Activated T-helper 1 cell treated with anti-CD3 and anti-CD28 coated beads, Interleukin-12 subunit alpha, Interleukin-12 subunit beta, Interleukin-2, Interleukin-4 antibody, amounts not matched to agents 30 ng/mL and 10 ng/mL and 1 ng/mL, durations not matched to agents 14 hours and 24 hours and 36 hours (primary cell): Measurements from ENCODE around the gene PRKG1. TPM values are rescaled to one million over a fixed set of nuclear protein-coding genes. Genes with fewer than 3 reads are reported as not detected.
"Not testable (repeated sequence)": the region's sequence is repeated elsewhere in the genome, so short reads cannot be mapped to it uniquely, and the experiment has no call there.

Experiments used
- DNase-seq: peaks from one replicate; pipeline ENCODE4 v3.0.0; 2021; ENCODE audit warnings: low spot score
- H3K27ac Mint-ChIP-seq: one replicate; pipeline ENCODE4 v1.8.0; 2021; ENCODE audit warnings: mild to moderate bottlenecking, mixed read lengths
- H3K27me3 Mint-ChIP-seq: one replicate; pipeline ENCODE4 v1.8.0; 2022; ENCODE audit warnings: mild to moderate bottlenecking, moderate library complexity, mixed read lengths; ENCODE audit not compliant: insufficient read depth
- H3K36me3 Mint-ChIP-seq: one replicate; pipeline ENCODE4 v1.8.0; 2021; ENCODE audit warnings: low read depth, mixed read lengths
- H3K4me1 Mint-ChIP-seq: one replicate; pipeline ENCODE4 v1.8.0; 2021; ENCODE audit warnings: low read depth, mixed read lengths
- H3K4me3 Mint-ChIP-seq: one replicate; pipeline ENCODE4 v1.8.0; 2021; ENCODE audit warnings: mild to moderate bottlenecking, moderate library complexity, mixed read lengths
- H3K9me3 Mint-ChIP-seq: one replicate; pipeline ENCODE4 v1.8.0; 2021; ENCODE audit warnings: mixed read lengths
- intact Hi-C: fragments of 100-400 bp; cut with micrococcal nuclease; formaldehyde crosslinking; loops from one replicate; pipeline ENCODE4 v1.15.1; 2024
- total RNA-seq: library from RNA; stranded (reverse); gene quantifications from 2 replicates; pipeline ENCODE4 v1.2.3, GENCODE V29; 2022

Gene PRKG1
- total RNA-seq, 1 donor from 2014 or later, result not detected

DNA sequence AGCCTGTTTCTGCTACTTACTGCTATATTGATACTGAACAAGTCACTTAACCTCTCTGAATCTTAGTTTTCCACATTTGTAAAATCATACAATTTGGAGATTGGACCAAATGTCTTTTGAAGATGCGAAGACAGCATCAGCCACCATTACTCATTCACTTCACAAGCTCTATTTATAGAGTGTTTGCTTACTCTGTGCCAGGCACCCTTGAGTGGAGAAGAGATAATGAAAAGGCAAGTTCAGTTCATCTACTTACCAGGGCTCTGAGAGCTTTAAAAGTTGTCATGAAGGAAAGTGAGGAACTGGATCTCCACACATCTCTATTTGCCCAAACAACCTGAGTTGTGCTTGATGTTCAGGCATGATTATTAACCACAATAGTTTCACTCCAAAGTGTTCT, 347.6 kb downstream of the PRKG1 start:
- intact Hi-C loops, result loop anchor here (2.0 kb wide), 1 partner anchor 411 kb away; no protein-coding TSS in a partner anchor
- no peaks in the 10 kb centered on the region for H3K9me3 Mint-ChIP-seq

DNA sequence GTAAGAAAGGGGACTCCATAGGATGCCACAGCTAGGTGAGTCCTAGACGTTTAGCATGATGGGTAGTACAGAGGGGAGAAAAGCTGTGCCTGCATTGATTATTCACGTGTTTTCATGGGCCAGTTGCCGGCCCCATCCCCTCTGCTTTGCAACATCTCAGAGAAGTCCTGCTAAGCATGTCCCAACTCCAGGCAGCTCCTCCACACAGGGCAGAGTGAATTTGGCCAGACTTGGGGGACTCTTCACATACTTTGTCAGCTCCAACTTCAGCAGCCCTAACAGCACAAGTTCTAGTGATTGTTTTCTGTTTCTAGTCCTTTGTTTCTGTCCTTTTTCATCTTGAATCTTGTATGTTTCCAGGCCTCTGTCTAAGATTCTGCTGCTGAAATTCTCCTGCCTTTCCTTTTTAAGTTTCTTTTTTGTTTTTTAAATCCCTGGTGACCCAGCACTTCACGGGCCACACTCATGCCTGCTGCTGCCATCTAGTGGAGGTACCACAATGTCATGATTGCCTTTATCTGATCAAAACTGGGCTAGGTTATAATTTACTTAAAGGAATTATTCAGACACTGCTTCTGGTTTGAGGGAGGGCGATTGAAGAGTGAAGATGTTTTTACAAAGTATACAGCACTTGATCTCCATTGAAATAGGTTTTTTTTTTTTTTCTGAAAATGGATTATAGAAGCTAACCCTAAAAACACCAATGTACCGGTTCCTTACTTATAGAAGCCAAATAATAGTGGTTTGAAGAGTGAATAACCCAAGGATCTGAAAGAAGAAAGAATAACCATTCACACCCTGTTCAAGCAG, 348.2 kb downstream of the PRKG1 start:
- Mint-ChIP-seq H3K27me3 (peaks cover 8% of the 10 kb centered on the region), H3K36me3 (no peaks in the 10 kb centered on the region), H3K27ac (no peak overlapping the region), H3K4me1 (no peaks in the 10 kb centered on the region), H3K9me3 (no peaks in the 10 kb centered on the region), H3K4me3 (no peak overlapping the region)
- DNase-seq, result peak; percentile 3
- intact Hi-C loops, result loop anchor here (2.0 kb wide), 1 partner anchor 412 kb away; no protein-coding TSS in a partner anchor

More for the DNA sequence above, 347.6 kb downstream of the PRKG1 start:
- no peaks in the 10 kb centered on the region for H3K36me3 Mint-ChIP-seq
- no peaks in the 10 kb centered on the region for H3K4me1 Mint-ChIP-seq
- peaks cover 8% of the 10 kb centered on the region for H3K27me3 Mint-ChIP-seq
- no peak overlapping the region for H3K4me3 Mint-ChIP-seq
- H3K27ac Mint-ChIP-seq, result no peak overlapping the region
- no peak for DNase-seq

DNA sequence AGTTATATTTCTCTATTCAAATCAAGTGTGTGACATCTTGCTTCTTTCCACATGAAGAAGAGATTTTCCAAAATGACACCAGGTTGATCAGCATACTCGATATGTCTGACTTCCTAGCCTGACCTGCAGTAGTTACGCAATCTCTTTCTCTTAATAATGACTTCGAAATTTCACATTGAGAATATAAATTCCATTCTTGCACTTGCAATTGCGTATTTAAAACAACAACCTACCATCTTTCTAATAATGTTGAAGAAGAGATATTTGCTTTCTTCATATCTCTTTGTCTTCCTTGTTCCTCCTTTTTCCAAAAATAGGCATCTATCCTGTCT, 348.8 kb downstream of the PRKG1 start:
- Mint-ChIP-seq H3K4me1 (no peaks in the 10 kb centered on the region), H3K4me3 (no peak overlapping the region), H3K27me3 (peaks cover 8% of the 10 kb centered on the region), H3K36me3 (no peaks in the 10 kb centered on the region), H3K27ac (no peak overlapping the region), H3K9me3 (no peaks in the 10 kb centered on the region)
- intact Hi-C loops, result loop anchor here (2.0 kb wide), 1 partner anchor 412 kb away; no protein-coding TSS in a partner anchor
- no peak for DNase-seq

DNA sequence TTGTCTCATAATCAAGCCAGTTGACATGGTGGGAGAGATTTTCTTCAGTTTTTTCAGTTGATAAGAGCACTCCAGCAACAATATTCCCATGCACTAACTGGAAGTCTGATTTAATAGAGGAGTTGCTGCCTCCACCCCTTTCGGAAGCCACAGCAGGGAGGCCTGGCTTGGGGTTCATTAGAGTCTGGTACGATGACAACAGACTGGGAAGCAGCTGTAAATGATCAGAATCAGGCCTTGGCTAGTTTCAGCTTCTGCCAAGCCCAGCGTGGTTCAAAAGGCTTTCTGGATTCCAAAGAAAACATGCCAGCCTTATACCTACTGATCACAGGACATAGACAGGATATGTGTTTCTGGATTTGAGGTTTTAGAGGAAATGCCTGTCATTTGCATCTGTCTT, 351.1 kb downstream of the PRKG1 start:
- Mint-ChIP-seq H3K36me3 (no peaks in the 10 kb centered on the region), H3K27ac (no peak overlapping the region), H3K4me1 (no peaks in the 10 kb centered on the region), H3K4me3 (no peak overlapping the region), H3K27me3 (peaks cover 10% of the 10 kb centered on the region), H3K9me3 (no peaks in the 10 kb centered on the region)
- no peak for DNase-seq
- intact Hi-C loops, result no loop called here

DNA sequence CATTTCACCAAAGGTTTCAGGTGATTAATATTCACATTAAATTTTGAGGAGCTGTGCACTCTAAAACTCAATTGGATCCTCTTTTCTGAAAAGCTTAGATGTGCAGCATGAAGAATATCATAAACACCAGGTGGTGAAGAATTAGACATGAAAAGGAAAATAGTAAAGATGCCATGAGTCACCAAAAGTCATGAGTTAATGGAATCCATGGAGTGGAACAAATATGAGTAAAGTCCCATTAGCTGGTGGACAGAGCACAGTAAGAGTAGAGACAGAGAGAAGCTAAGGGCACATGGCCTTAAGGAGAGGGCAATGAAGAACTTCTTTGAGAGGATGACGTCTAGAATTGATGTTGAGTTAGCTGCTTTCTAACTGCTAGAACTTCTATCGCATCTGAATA, 353.5 kb downstream of the PRKG1 start:
- Mint-ChIP-seq H3K36me3 (no peaks in the 10 kb centered on the region), H3K9me3 (no peaks in the 10 kb centered on the region), H3K4me1 (no peaks in the 10 kb centered on the region), H3K4me3 (no peak overlapping the region), H3K27me3 (peaks cover 5% of the 10 kb centered on the region), H3K27ac (no peak overlapping the region)
- DNase-seq, result no peak
- intact Hi-C loops, result no loop called here

DNA sequence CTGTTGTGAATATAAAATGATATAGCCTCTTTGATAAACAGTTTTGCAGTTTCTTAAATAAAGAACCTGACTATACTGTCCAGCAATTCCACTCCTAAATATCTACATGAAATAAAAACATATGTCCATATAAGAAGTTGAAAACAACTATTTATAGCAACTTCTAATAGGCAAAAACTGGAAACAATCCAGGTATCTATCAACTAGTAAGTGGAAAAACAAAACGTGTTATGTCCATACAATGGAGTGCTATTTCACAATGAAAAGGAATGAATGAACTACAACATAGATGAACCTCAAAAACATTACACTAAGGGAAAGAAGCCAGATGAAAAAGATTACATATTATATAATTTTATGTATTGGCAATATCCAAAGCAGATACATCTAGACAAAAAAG, 356.2 kb downstream of the PRKG1 start:
- no peaks in the 10 kb centered on the region for H3K9me3 Mint-ChIP-seq
- DNase-seq, result no peak
- intact Hi-C loops, result no loop called here
- no peak overlapping the region for H3K4me3 Mint-ChIP-seq
- no peaks in the 10 kb centered on the region for H3K4me1 Mint-ChIP-seq
- H3K27ac Mint-ChIP-seq, result no peak overlapping the region
- H3K36me3 Mint-ChIP-seq, result no peaks in the 10 kb centered on the region
- H3K27me3 Mint-ChIP-seq, result peaks cover 5% of the 10 kb centered on the region

DNA sequence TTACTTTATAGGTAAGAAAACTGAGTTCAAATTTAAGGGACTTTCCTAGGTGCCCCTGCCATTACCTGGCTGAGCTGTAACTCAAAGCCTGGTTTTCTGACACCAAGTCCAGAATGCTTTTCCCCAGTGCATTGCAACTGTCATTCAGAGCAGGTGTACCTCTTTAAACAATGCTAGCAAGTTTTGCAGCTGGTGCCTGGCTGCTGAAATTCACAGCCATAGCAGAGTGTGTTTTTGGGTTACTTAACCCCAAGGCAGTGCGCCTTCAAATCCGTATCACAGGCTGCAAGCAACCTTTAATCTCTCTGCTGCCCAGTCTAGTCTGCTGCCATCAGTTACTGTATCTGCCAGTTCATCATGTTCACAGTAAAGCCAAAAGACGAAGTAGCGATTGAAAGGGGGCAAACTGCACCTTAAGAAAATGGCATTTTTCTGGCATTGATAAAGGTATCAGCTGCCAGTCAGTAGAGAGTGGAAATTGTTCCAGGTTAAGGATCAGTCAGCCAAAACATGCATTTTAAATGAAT, 359.7 kb downstream of the PRKG1 start:
- Mint-ChIP-seq H3K27ac (no peak overlapping the region), H3K9me3 (no peaks in the 10 kb centered on the region), H3K4me3 (no peak overlapping the region), H3K36me3 (no peaks in the 10 kb centered on the region), H3K27me3 (peaks cover 1% of the 10 kb centered on the region), H3K4me1 (no peaks in the 10 kb centered on the region)
- intact Hi-C loops, result no loop called here
- DNase-seq, result no peak

DNA sequence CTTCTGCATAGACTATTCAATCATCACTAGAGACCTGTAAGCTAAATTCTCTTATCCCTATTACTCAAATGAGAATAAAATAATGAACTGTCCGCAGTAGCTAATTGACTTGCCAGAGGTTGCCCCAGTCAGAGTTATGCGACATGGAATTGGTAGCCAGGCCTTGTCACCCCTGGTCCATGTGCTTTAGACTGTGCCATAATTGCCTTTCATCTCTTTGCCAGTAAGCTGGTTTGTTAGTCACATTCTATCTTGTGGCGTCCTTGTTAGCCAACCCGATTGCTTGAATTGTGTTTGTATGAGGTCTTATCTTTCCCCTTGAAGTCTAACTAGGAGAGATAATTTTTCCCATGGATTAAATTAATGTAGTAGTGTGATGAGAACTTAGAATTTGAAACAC, 362.5 kb downstream of the PRKG1 start:
- Mint-ChIP-seq H3K27me3 (no peaks in the 10 kb centered on the region), H3K4me1 (no peaks in the 10 kb centered on the region), H3K4me3 (no peak overlapping the region), H3K27ac (no peak overlapping the region), H3K9me3 (no peaks in the 10 kb centered on the region), H3K36me3 (no peaks in the 10 kb centered on the region)
- no peak for DNase-seq
- intact Hi-C loops, result no loop called here

DNA sequence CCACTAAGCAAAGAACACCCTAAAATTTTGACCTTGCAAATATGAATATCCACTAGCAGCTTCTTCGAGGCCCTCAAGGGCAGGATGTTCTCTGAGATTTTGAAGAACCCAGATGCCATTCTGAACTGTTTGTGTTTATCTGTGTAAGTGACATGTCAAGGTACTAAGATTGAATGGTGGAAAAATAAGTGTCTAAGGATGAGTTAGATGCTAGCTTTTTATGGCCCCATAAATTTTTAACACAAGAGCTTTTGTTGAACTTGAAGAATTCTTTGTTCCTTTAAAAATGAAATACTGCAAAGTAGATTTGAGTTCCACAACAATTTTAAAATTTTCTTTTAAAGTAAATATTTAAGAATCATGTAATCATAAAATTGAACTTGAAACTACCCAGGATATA, 365.4 kb downstream of the PRKG1 start:
- Mint-ChIP-seq H3K36me3 (no peaks in the 10 kb centered on the region), H3K4me1 (no peaks in the 10 kb centered on the region), H3K27ac (no peak overlapping the region), H3K4me3 (no peak overlapping the region), H3K27me3 (peaks cover 2% of the 10 kb centered on the region), H3K9me3 (no peaks in the 10 kb centered on the region)
- no peak for DNase-seq
- intact Hi-C loops, result no loop called here

DNA sequence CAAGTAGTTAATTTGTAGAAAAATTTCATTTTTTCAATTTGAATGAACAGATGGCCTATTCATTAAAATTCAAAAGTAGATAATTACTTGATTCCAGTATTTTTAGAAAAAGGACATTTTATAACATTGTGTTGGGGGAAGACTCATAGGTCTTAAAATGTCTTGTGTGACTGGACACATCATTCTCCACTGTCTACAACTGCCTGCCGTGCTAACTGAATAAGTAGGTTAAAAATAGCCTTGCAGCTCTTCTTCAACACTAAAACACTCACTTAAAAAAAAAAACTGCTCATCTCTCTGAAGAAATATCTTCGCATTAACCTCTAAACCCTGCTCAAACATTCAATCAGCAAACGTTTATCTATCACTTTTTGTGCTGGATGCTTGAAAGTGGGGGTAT, 371.3 kb downstream of the PRKG1 start:
- intact Hi-C loops, result no loop called here

DNA sequence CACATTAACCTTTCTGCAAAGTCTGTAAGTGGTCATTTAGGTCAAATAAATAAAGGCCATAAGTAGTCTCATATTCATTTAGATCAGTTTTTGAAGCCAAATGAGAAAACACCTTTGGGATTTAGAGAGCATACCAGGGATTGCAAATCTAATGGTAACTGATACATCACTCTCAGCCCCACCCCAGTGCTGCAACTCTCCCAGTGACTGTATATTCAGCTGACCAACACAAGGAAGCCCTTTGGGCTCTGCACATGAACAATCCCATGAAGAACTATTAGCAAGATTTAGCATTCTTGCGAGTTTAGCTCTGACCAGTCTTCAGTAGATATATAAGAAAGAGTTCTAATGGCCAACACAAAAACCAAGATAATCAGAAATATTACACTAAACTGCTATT, 372.8 kb downstream of the PRKG1 start:
- H3K4me3 Mint-ChIP-seq, result no peak overlapping the region
- DNase-seq, result no peak
- no peaks in the 10 kb centered on the region for H3K9me3 Mint-ChIP-seq
- H3K27ac Mint-ChIP-seq, result no peak overlapping the region
- H3K27me3 Mint-ChIP-seq, result peaks cover 2% of the 10 kb centered on the region
- intact Hi-C loops, result no loop called here
- no peaks in the 10 kb centered on the region for H3K36me3 Mint-ChIP-seq
- H3K4me1 Mint-ChIP-seq, result no peaks in the 10 kb centered on the region

More for the DNA sequence above, 371.3 kb downstream of the PRKG1 start:
- Mint-ChIP-seq H3K4me3 (no peak overlapping the region), H3K27ac (no peak overlapping the region), H3K9me3 (no peaks in the 10 kb centered on the region), H3K27me3 (peaks cover 2% of the 10 kb centered on the region), H3K4me1 (no peaks in the 10 kb centered on the region), H3K36me3 (no peaks in the 10 kb centered on the region)
- DNase-seq, result no peak

DNA sequence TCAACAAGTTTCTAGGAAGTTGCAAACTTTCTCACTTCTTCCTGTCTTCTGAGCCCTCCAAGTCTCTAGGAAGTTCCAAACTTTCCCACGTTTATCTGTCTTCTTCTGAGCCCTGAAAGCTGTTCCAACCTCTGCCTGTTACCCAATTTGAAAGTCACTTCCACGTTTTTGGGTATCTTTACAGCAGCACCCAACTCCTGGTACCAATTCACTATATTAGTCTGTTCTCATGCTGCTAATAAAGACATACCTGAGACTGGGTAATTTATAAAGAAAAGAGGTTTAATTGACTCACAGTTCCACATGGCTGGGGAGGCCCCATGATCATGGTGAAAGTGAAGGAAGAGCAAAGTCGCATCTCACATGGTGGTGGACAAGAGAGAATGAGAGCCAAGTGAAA, 381.5 kb downstream of the PRKG1 start:
- DNase-seq, H3K27ac Mint-ChIP-seq, H3K9me3 Mint-ChIP-seq, H3K4me1 Mint-ChIP-seq, intact Hi-C loops, H3K27me3 Mint-ChIP-seq, H3K4me3 Mint-ChIP-seq, H3K36me3 Mint-ChIP-seq: not testable (repeated sequence)

DNA sequence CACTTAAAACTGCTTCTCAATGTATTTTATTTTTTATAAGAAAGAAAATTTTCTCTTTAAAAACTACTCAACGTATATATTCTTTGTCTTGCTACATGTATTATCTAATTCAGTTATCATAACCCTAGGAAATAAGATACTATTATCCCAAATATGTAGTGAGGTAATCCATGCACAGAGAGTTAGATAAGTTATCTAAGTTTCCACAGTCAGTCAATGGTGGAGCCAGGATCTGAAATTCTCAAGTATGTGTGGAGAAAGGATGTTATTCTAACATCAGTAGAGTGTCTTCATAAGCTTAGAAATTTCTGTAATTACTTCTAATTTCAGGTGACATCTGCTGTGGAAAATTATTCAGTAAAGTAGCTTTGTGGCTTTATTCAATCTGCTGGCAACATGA, 385.2 kb downstream of the PRKG1 start:
- intact Hi-C loops, result no loop called here

More for the DNA sequence above, 385.2 kb downstream of the PRKG1 start:
- H3K4me1 Mint-ChIP-seq, result no peaks in the 10 kb centered on the region
- no peak overlapping the region for H3K27ac Mint-ChIP-seq
- no peaks in the 10 kb centered on the region for H3K36me3 Mint-ChIP-seq
- no peaks in the 10 kb centered on the region for H3K9me3 Mint-ChIP-seq
- H3K4me3 Mint-ChIP-seq, result no peak overlapping the region
- no peaks in the 10 kb centered on the region for H3K27me3 Mint-ChIP-seq
- DNase-seq, result no peak
